ENCODE results near the gene TNIK.

- TF ChIP-seq CTCF (IDR thresholded peaks at IDR 0.05): no peak
- TF ChIP-seq POLR2AphosphoS5 (IDR thresholded peaks at IDR 0.05): no peak
Observed at GRCh38 chr3:171219258-171219657, 240.9 kb downstream of the TNIK start.

All from upper lobe of left lung (tissue), 4 donors.